Activated CD4-positive, alpha-beta memory T cell treated with anti-CD3 and anti-CD28 coated beads, Interleukin-2, amount 10 ng/mL, durations not matched to agents 7 days and 5 days (primary cell): ENCODE measurements around the gene HSD17B1. TPM values are rescaled to one million over a fixed set of nuclear protein-coding genes. Genes with fewer than 3 reads are reported as not detected.

Experiments
- CTCF ChIA-PET: fragments of 350-600 bp; sonication (Branson Sonifier 250); formaldehyde crosslinking; loops from one replicate; lab custom pipeline; 2021; ENCODE audit warnings: antibody characterized with exemption, inconsistent platforms; lab: Charles Lee
- POLR2A ChIA-PET: fragments of 350-600 bp; sonication (Branson Sonifier 250); formaldehyde crosslinking; loops from one replicate; lab custom pipeline; 2021; ENCODE audit warnings: antibody characterized with exemption; lab: Charles Lee
- DNase-seq: peaks from one replicate; pipeline ENCODE4 v3.0.0-alpha.2; 2020
- H3K27ac Mint-ChIP-seq: one replicate; pipeline ENCODE4 v1.8.0; 2021; ENCODE audit warnings: mild to moderate bottlenecking, mixed read lengths
- H3K27me3 Mint-ChIP-seq: one replicate; pipeline ENCODE4 v1.8.0; 2021; ENCODE audit warnings: mixed read lengths
- H3K36me3 Mint-ChIP-seq: one replicate; pipeline ENCODE4 v1.8.0; 2021; ENCODE audit warnings: low read depth, mixed read lengths
- H3K4me1 Mint-ChIP-seq: one replicate; pipeline ENCODE4 v1.8.0; 2021; ENCODE audit warnings: mixed read lengths
- H3K4me3 Mint-ChIP-seq: one replicate; pipeline ENCODE4 v1.8.0; 2021; ENCODE audit warnings: mild to moderate bottlenecking, mixed read lengths
- H3K9me3 Mint-ChIP-seq: one replicate; pipeline ENCODE4 v1.8.0; 2021; ENCODE audit warnings: mixed read lengths
- total RNA-seq, 2 experiments: library from RNA; stranded (reverse); gene quantifications; one replicate each; pipeline ENCODE4 v1.2.3, GENCODE V29; 2021

Gene HSD17B1
- total RNA-seq, 2 experiments from 2014 or later: 0.73 to 0.76 TPM

GRCh38 chr17:42518046-42518754, 34.5 kb upstream of the HSD17B1 start:
- Mint-ChIP-seq H3K4me3 (no peak overlapping the region), H3K36me3 (no peaks in the 10 kb centered on the region), H3K27ac (no peak overlapping the region), H3K9me3 (no peaks in the 10 kb centered on the region), H3K27me3 (peaks cover 31% of the 10 kb centered on the region), H3K4me1 (peaks cover 3% of the 10 kb centered on the region)
- ChIA-PET POLR2A (interaction anchor here (1.1 kb wide), 1 partner anchor 116 kb away, joined by 3 read pairs; no protein-coding TSS in a partner anchor), CTCF (interaction anchor here (0.6 to 2.3 kb wide), 29 partner anchors 9 to 270 kb away, joined by 3 to 15 read pairs (median 3); partner anchors contain the start of genes CAVIN1, NAGLU and STAT3)
- no peak for DNase-seq

- peaks cover 35% of the 10 kb centered on the region for H3K27me3 Mint-ChIP-seq
- no peak for DNase-seq
- H3K9me3 Mint-ChIP-seq: no peaks in the 10 kb centered on the region
- POLR2A ChIA-PET: interaction anchor here (1.1 kb wide), 1 partner anchor 116 kb away, joined by 3 read pairs; no protein-coding TSS in a partner anchor
- CTCF ChIA-PET: interaction anchor here (1.1 to 2.3 kb wide), 12 partner anchors 8 to 212 kb away, joined by 3 to 15 read pairs (median 4); partner anchors contain the start of genes CAVIN1 and STAT3
- no peak overlapping the region for H3K4me3 Mint-ChIP-seq
- peaks cover 9% of the 10 kb centered on the region for H3K4me1 Mint-ChIP-seq
- no peaks in the 10 kb centered on the region for H3K36me3 Mint-ChIP-seq
- H3K27ac Mint-ChIP-seq: no peak overlapping the region
Observed at GRCh38 chr17:42518755-42519545, 33.8 kb upstream of the HSD17B1 start.

GRCh38 chr17:42519546-42520491, 32.9 kb upstream of the HSD17B1 start:
- ChIA-PET CTCF (interaction anchor here (0.9 to 1.5 kb wide), 7 partner anchors 11 to 207 kb away, joined by 3 to 6 read pairs (median 4); no protein-coding TSS in a partner anchor), POLR2A (interaction anchor here (0.6 to 1.6 kb wide), 4 partner anchors 16 to 208 kb away, joined by 3 to 4 read pairs (median 4); partner anchors contain the start of genes NAGLU and STAT3)
- H3K27ac Mint-ChIP-seq: no peak overlapping the region
- peaks cover 17% of the 10 kb centered on the region for H3K4me1 Mint-ChIP-seq
- no peaks in the 10 kb centered on the region for H3K36me3 Mint-ChIP-seq
- no peak for DNase-seq
- no peak overlapping the region for H3K4me3 Mint-ChIP-seq
- peaks cover 35% of the 10 kb centered on the region for H3K27me3 Mint-ChIP-seq
- no peaks in the 10 kb centered on the region for H3K9me3 Mint-ChIP-seq

- Mint-ChIP-seq H3K36me3 (no peaks in the 10 kb centered on the region), H3K27ac (no peak overlapping the region), H3K9me3 (no peaks in the 10 kb centered on the region), H3K4me1 (peaks cover 22% of the 10 kb centered on the region), H3K27me3 (peaks cover 39% of the 10 kb centered on the region), H3K4me3 (no peak overlapping the region)
- DNase-seq: no peak
- CTCF ChIA-PET: interaction anchor here (0.9 to 1.5 kb wide), 4 partner anchors 10 to 202 kb away, joined by 3 to 6 read pairs (median 4); no protein-coding TSS in a partner anchor
- POLR2A ChIA-PET: interaction anchor here (0.6 to 1.6 kb wide), 3 partner anchors 16 to 208 kb away, joined by 3 to 4 read pairs (median 4); partner anchors contain the start of genes NAGLU and STAT3
Observed at GRCh38 chr17:42520540-42520951, 32.2 kb upstream of the HSD17B1 start.

- peaks cover 41% of the 10 kb centered on the region for H3K27me3 Mint-ChIP-seq
- H3K36me3 Mint-ChIP-seq: no peaks in the 10 kb centered on the region
- no peaks in the 10 kb centered on the region for H3K9me3 Mint-ChIP-seq
Observed at GRCh38 chr17:42521036-42521435, 31.7 kb upstream of the HSD17B1 start.

GRCh38 chr17:42521666-42522262, 31.0 kb upstream of the HSD17B1 start:
- ChIA-PET POLR2A (interaction anchor here (1.6 kb wide), 1 partner anchor 15 kb away, joined by 4 read pairs; the partner anchor contains the start of gene NAGLU), CTCF (no interaction called here)
- Mint-ChIP-seq H3K4me1 (peaks cover 22% of the 10 kb centered on the region), H3K9me3 (no peaks in the 10 kb centered on the region), H3K36me3 (no peaks in the 10 kb centered on the region), H3K4me3 (no peak overlapping the region), H3K27ac (no peak overlapping the region), H3K27me3 (peaks cover 40% of the 10 kb centered on the region)
- DNase-seq: no peak

More at GRCh38 chr17:42521036-42521435, 31.7 kb upstream of the HSD17B1 start:
- ChIA-PET CTCF (interaction anchor here (1.0 kb wide), 1 partner anchor 200 kb away, joined by 3 read pairs; no protein-coding TSS in a partner anchor), POLR2A (interaction anchor here (1.4 to 1.6 kb wide), 2 partner anchors 15 to 132 kb away, joined by 4 read pairs; partner anchors contain the start of genes NAGLU and STAT3)
- no peak for DNase-seq
- Mint-ChIP-seq H3K27ac (no peak overlapping the region), H3K4me3 (no peak overlapping the region), H3K4me1 (peaks cover 22% of the 10 kb centered on the region)

- no peak for DNase-seq
- Mint-ChIP-seq H3K27ac (no peak overlapping the region), H3K36me3 (no peaks in the 10 kb centered on the region), H3K4me3 (no peak overlapping the region), H3K9me3 (no peaks in the 10 kb centered on the region), H3K27me3 (peaks cover 41% of the 10 kb centered on the region), H3K4me1 (peaks cover 22% of the 10 kb centered on the region)
- CTCF ChIA-PET: interaction anchor here (0.6 kb wide), 1 partner anchor 75 kb away, joined by 3 read pairs; no protein-coding TSS in a partner anchor
- POLR2A ChIA-PET: interaction anchor here (0.7 kb wide), 1 partner anchor 10 kb away, joined by 5 read pairs; no protein-coding TSS in a partner anchor
Observed at GRCh38 chr17:42522263-42522790, 30.4 kb upstream of the HSD17B1 start.

- Mint-ChIP-seq H3K27ac (no peak overlapping the region), H3K4me1 (peaks cover 21% of the 10 kb centered on the region), H3K9me3 (no peaks in the 10 kb centered on the region), H3K27me3 (peaks cover 42% of the 10 kb centered on the region), H3K4me3 (no peak overlapping the region), H3K36me3 (no peaks in the 10 kb centered on the region)
- ChIA-PET POLR2A (interaction anchor here (0.7 kb wide), 1 partner anchor 10 kb away, joined by 5 read pairs; no protein-coding TSS in a partner anchor), CTCF (interaction anchor here (0.6 kb wide), 1 partner anchor 75 kb away, joined by 3 read pairs; no protein-coding TSS in a partner anchor)
- no peak for DNase-seq
Observed at GRCh38 chr17:42522798-42523278, 29.9 kb upstream of the HSD17B1 start.

- Mint-ChIP-seq H3K4me3 (no peak overlapping the region), H3K4me1 (peaks cover 29% of the 10 kb centered on the region), H3K9me3 (no peaks in the 10 kb centered on the region), H3K27me3 (peaks cover 38% of the 10 kb centered on the region), H3K36me3 (no peaks in the 10 kb centered on the region), H3K27ac (peak overlapping the region; percentile 50)
- CTCF ChIA-PET: interaction anchor here (1.5 to 1.6 kb wide), 2 partner anchors 11 to 97 kb away, joined by 4 read pairs; no protein-coding TSS in a partner anchor
- POLR2A ChIA-PET: no interaction called here
- DNase-seq: no peak
Observed at GRCh38 chr17:42525221-42525620, 27.5 kb upstream of the HSD17B1 start.

GRCh38 chr17:42526031-42526444, 26.7 kb upstream of the HSD17B1 start:
- H3K4me1 Mint-ChIP-seq: peaks cover 36% of the 10 kb centered on the region
- ChIA-PET CTCF (interaction anchor here (1.7 to 1.8 kb wide), 2 partner anchors 8 to 10 kb away, joined by 12 to 14 read pairs; partner anchors contain the start of gene NAGLU), POLR2A (no interaction called here)
- no peak overlapping the region for H3K27ac Mint-ChIP-seq
- no peaks in the 10 kb centered on the region for H3K36me3 Mint-ChIP-seq
- no peaks in the 10 kb centered on the region for H3K9me3 Mint-ChIP-seq
- no peak overlapping the region for H3K4me3 Mint-ChIP-seq
- no peak for DNase-seq
- H3K27me3 Mint-ChIP-seq: peaks cover 38% of the 10 kb centered on the region

- Mint-ChIP-seq H3K9me3 (no peaks in the 10 kb centered on the region), H3K36me3 (no peaks in the 10 kb centered on the region), H3K4me1 (peaks cover 43% of the 10 kb centered on the region), H3K27ac (no peak overlapping the region), H3K4me3 (no peak overlapping the region), H3K27me3 (peaks cover 27% of the 10 kb centered on the region)
- DNase-seq: no peak
- POLR2A ChIA-PET: no interaction called here
- CTCF ChIA-PET: interaction anchor here (0.7 to 1.8 kb wide), 23 partner anchors 8 to 306 kb away, joined by 3 to 14 read pairs (median 5); partner anchors contain the start of genes NAGLU and STAT3
Observed at GRCh38 chr17:42527932-42528331, 24.8 kb upstream of the HSD17B1 start.
